Lung (tissue), 12 donors: ENCODE measurements around the gene AP3D1. TPM values are rescaled to one million over a fixed set of nuclear protein-coding genes. Genes with fewer than 3 reads are reported as not detected.

Experiments
- ATAC-seq: fragments of 200-7000 bp; cut with Tn5 transposase; one replicate; pipeline ENCODE4 v1.9.1; 2020; ENCODE audit warnings: moderate number of reproducible peaks; ENCODE audit not compliant: insufficient read depth, low FRiP score
- DNase-seq, 3 donors: peaks; one replicate each; pipeline ENCODE4 v3.0.0-alpha.2; 2013 to 2017
- H3K27ac ChIP-seq, 2 donors: one replicate each; pipeline ENCODE4 v1.5.1; 2013; ENCODE audit warnings: mild to moderate bottlenecking in 2 of 2, moderate library complexity in 2 of 2, control low read depth in 1 of 2, inconsistent platforms in 1 of 2, low read depth in 1 of 2, low read length in 1 of 2
- H3K27me3 ChIP-seq, 3 donors: one replicate each; pipeline ENCODE4 v1.5.1; 2013; ENCODE audit warnings: low read length in 2 of 3; ENCODE audit not compliant: control insufficient read depth in 3 of 3, insufficient read depth in 3 of 3
- H3K36me3 ChIP-seq, 4 donors: one replicate each; pipeline ENCODE4 v1.5.1; 2013; ENCODE audit warnings: low read length in 4 of 4, mild to moderate bottlenecking in 1 of 4, moderate library complexity in 1 of 4; ENCODE audit not compliant: control insufficient read depth in 4 of 4, insufficient read depth in 4 of 4
- H3K4me1 ChIP-seq, 5 donors: one replicate each; pipeline ENCODE4 v1.5.1; 2013; ENCODE audit warnings: low read length in 5 of 5, mild to moderate bottlenecking in 2 of 5, moderate library complexity in 1 of 5; ENCODE audit not compliant: control insufficient read depth in 5 of 5, insufficient read depth in 5 of 5
- H3K4me3 ChIP-seq: one replicate; pipeline ENCODE4 v1.5.1; 2013; ENCODE audit warnings: mild to moderate bottlenecking, control low read depth, moderate library complexity
- H3K9ac ChIP-seq, 2 donors: one replicate each; pipeline ENCODE4 v1.5.1; 2013; ENCODE audit warnings: low read length in 2 of 2, control low read depth in 1 of 2; ENCODE audit not compliant: insufficient read depth in 1 of 2
- H3K9me3 ChIP-seq, 4 donors: one replicate each; pipeline ENCODE4 v1.5.1; 2013; ENCODE audit warnings: low read length in 3 of 4, mild to moderate bottlenecking in 1 of 4, moderate library complexity in 1 of 4; ENCODE audit not compliant: control insufficient read depth in 4 of 4, insufficient read depth in 3 of 4
- CTCF ChIP-seq: IDR thresholded peaks from 2 replicates; pipeline ENCODE4 v1.5.1; 2012; ENCODE audit warnings: mild to moderate bottlenecking; ENCODE audit errors: control extremely low read depth, extremely low read depth
- WGBS, 2 donors: extraction: QIAGEN DNeasy Blood & Tissue Kit; methylation state at CpG; one replicate each; pipeline ENCODE4 v1.1.7; 2013; 5-methylcytosine and 5-hydroxymethylcytosine counted together
- polyA plus RNA-seq, 2 donors: library from polyadenylated mRNA; stranded (reverse); fragments of 200-250 nt; gene quantifications; one replicate each; pipeline ENCODE4 v1.2.1, GENCODE V29; 2013
- total RNA-seq, 2 donors: library from RNA; depleted of rRNA in 1 of 2; stranded (reverse); fragments of >200 nt in 1 of 2; gene quantifications; one replicate each; pipeline ENCODE4 v1.2.1, GENCODE V29; 2014 to 2021
- donor health status: control.
- donor health status: control.
- donor health status: Bipolar disorder and iron deficiency.
- donor health status: healthy.
- donor health status: DM: yes; HTN: yes; CAD: no.

AP3D1 gene
- total and polyA plus RNA-seq, 4 donors = 55.3 to 144 (median 85.4) TPM

GRCh38 chr19:2084993-2085720, 66.2 kb downstream of the AP3D1 start:
- H3K36me3 ChIP-seq = peaks cover 0 to 16% (median 6%) of the 10 kb centered on the region in 4 donors
- WGBS, 2 donors = 25 to 51% methylated on average over 28 of the region's 28 CpGs
- no peak for TF ChIP-seq CTCF
- H3K27ac ChIP-seq = peak overlapping the region in 1 of 2 donors; percentile 86
- DNase-seq (peak in 1 of 3 donors; percentile 50), ATAC-seq (peak; percentile 55)
- no peaks in the 10 kb centered on the region for H3K9me3 ChIP-seq
- no peaks in the 10 kb centered on the region for H3K27me3 ChIP-seq
- H3K4me3 ChIP-seq = no peak overlapping the region
- no peak overlapping the region for H3K9ac ChIP-seq
- peaks cover 0 to 31% (median 0%) of the 10 kb centered on the region in 5 donors for H3K4me1 ChIP-seq

GRCh38 chr19:2083174-2083854, 68.1 kb downstream of the AP3D1 start:
- H3K4me1 ChIP-seq = peaks cover 0 to 21% (median 0%) of the 10 kb centered on the region in 5 donors
- no peak for TF ChIP-seq CTCF
- peak overlapping the region; percentile 3 for H3K4me3 ChIP-seq
- 40 to 55% methylated on average over 19 to 20 of the region's 20 CpGs for WGBS, 2 donors
- H3K36me3 ChIP-seq = peaks cover 0 to 29% (median 7%) of the 10 kb centered on the region in 4 donors
- ATAC-seq (peak; percentile 37), DNase-seq (no peak)
- no peaks in the 10 kb centered on the region for H3K9me3 ChIP-seq
- no peak overlapping the region for H3K9ac ChIP-seq
- peak overlapping the region in 1 of 2 donors; percentile 66 for H3K27ac ChIP-seq
- no peaks in the 10 kb centered on the region for H3K27me3 ChIP-seq

DNA sequence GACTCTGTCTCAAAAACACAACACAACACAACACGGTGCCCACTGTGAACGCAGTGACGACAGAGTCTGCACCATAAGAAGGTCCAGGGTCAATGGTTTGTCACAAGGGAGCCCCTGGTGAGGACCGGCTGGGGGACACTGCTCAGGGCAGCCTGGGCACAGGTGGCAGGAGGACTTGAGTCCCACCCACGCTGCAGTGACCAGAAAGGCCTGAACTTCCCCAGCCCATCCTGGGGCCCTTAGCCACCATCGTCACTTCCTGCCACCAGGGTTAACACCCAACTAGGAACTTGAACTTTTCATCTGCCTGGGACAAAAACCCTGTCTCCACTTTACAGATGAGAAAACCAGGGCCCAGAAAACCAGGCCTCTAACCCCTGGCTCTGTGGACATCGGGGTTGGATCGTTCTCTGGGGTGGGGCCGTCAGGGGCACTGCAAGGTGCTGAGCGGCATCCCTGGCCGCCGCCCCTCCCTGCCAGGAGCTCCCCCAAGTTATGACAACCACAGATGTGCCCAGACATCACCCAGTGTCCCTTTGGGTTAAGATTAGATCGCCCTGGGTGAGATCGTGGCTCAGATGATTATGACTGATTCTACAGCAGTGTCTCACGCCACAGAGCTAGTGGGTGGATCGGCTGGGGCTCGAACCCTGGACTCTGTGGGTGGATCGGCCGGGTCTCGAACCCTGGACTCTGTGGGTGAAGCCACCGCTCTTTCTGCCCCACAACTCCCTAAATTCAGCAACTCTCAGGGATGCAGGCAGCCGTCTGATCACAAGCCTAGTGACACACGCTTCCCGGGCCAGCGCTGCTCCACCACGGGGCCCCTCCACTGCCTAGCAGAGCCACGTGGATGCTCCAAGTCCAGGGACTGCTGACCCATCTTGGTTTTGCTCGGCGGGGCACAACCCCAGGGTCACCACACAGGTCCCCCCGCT, 69.2 kb downstream of the AP3D1 start:
- Histone ChIP-seq H3K9me3 (peaks cover 0 to 2% (median 0%) of the 10 kb centered on the region in 4 donors), H3K4me3 (peak overlapping the region; percentile 14), H3K4me1 (peaks cover 0 to 16% (median 0%) of the 10 kb centered on the region in 5 donors), H3K9ac (no peak overlapping the region), H3K27ac (peak overlapping the region in 1 of 2 donors; percentile 70), H3K36me3 (peaks cover 0 to 37% (median 13%) of the 10 kb centered on the region in 4 donors), H3K27me3 (no peaks in the 10 kb centered on the region)
- ATAC-seq (no peak), DNase-seq (no peak)
- TF ChIP-seq CTCF = no peak
- 76 to 81% methylated on average over 30 of the region's 30 CpGs for WGBS, 2 donors
